ENCODE measurements around the gene GBE1.

DNA sequence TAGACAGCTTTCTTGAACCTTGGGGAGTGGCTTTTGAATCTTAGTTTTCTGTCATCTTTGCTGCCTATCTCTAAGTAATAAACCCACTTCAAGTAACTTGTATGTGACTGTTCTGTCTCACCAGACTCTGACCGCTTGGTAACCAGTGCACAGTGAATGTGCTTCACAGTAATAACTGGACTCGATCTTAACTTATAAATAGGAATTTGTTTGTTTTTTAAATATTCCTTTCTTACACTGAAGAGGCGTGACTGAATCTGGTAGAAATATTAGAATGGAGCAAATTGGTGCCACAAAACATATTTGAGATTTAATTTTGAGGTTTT, 318.0 kb downstream of the GBE1 start:
- TF ChIP-seq POLR2A (IDR thresholded peaks at IDR 0.05) (no peak), POLR2AphosphoS5 (IDR thresholded peaks at IDR 0.05) (no peak)
- TF ChIP-seq, protein P1, sequence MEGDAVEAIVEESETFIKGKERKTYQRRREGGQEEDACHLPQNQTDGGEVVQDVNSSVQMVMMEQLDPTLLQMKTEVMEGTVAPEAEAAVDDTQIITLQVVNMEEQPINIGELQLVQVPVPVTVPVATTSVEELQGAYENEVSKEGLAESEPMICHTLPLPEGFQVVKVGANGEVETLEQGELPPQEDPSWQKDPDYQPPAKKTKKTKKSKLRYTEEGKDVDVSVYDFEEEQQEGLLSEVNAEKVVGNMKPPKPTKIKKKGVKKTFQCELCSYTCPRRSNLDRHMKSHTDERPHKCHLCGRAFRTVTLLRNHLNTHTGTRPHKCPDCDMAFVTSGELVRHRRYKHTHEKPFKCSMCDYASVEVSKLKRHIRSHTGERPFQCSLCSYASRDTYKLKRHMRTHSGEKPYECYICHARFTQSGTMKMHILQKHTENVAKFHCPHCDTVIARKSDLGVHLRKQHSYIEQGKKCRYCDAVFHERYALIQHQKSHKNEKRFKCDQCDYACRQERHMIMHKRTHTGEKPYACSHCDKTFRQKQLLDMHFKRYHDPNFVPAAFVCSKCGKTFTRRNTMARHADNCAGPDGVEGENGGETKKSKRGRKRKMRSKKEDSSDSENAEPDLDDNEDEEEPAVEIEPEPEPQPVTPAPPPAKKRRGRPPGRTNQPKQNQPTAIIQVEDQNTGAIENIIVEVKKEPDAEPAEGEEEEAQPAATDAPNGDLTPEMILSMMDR (IDR thresholded peaks at IDR 0.05): no peak

Measured in suprapubic skin (tissue), 4 donors.